ENCODE data around the gene MIB2. TPM values are rescaled to one million over a fixed set of nuclear protein-coding genes. Genes with fewer than 3 reads are reported as not detected.

Gene MIB2
- total RNA-seq = 49.7 and 112 TPM in 2 replicates

GRCh38 chr1:1615256-1616044, at the start of gene MIB2:
Gene MIB2 (plus strand): TSS chr1:1615500. CDS start chr1:1623453, 7,953 bp downstream.

GRCh38 chr1:1574721-1575537, 40.4 kb upstream of the MIB2 start, which contains the start of gene SSU72:
Gene SSU72 (minus strand): TSS chr1:1574863. CDS start chr1:1574557, 306 bp downstream.

GRCh38 chr1:1599935-1600860, 15.1 kb upstream of the MIB2 start, which contains the start of gene FNDC10:
Gene FNDC10 (minus strand): TSS chr1:1600135. CDS start chr1:1600015, 120 bp downstream.

GRCh38 chr1:1631782-1632420, 16.6 kb downstream of the MIB2 start, which contains the start of gene MMP23B:
Gene MMP23B (plus strand): TSS chr1:1632173. CDS start chr1:1632219, 46 bp downstream.

GRCh38 chr1:1658583-1659549, 43.6 kb downstream of the MIB2 start, which contains the start of gene CDK11B:
Gene CDK11B (minus strand): TSS chr1:1659004. CDS start chr1:1657485, 1,519 bp downstream.

Other genes with a start within 250 kb of the MIB2 start
- 94.9 and 118 TPM in 2 replicates for gene AURKAIP1, start 240.3 kb upstream of the MIB2 start, total RNA-seq
- 125 and 147 TPM in 2 replicates for gene CCNL2, start 216.2 kb upstream of the MIB2 start, total RNA-seq
- gene MRPL20, start 208.2 kb upstream of the MIB2 start, total RNA-seq = 72.1 and 100 TPM in 2 replicates
- gene ANKRD65, start 194.2 kb upstream of the MIB2 start, total RNA-seq = 0.77 and 0.87 TPM in 2 replicates
- gene VWA1, start 179.8 kb upstream of the MIB2 start, total RNA-seq = 3.2 and 5.1 TPM in 2 replicates
- 0.50 TPM in 1 of 2 replicates, not detected in the other for gene ATAD3C, start 165.8 kb upstream of the MIB2 start, total RNA-seq
- gene ATAD3B, start 143.7 kb upstream of the MIB2 start, total RNA-seq = 16.9 and 35.3 TPM in 2 replicates
- gene ATAD3A, start 103.3 kb upstream of the MIB2 start, total RNA-seq = 33.6 and 79.5 TPM in 2 replicates
- 3.3 and 7.2 TPM in 2 replicates for gene TMEM240, start 74.9 kb upstream of the MIB2 start, total RNA-seq
- 62.5 and 67.6 TPM in 2 replicates for gene SSU72, start 40.6 kb upstream of the MIB2 start, total RNA-seq
- gene FNDC10, start 15.4 kb upstream of the MIB2 start, total RNA-seq = 0.77 and 1.00 TPM in 2 replicates
- gene MMP23B, start 16.7 kb downstream of the MIB2 start, total RNA-seq = 1.2 and 4.7 TPM in 2 replicates
- 8.4 and 12.3 TPM in 2 replicates for gene CDK11B, start 43.5 kb downstream of the MIB2 start, total RNA-seq
- 31.8 and 35.4 TPM in 2 replicates for gene SLC35E2B, start 77.3 kb downstream of the MIB2 start, total RNA-seq
- gene CDK11A, start 108.9 kb downstream of the MIB2 start, total RNA-seq = 12.4 and 15.2 TPM in 2 replicates
- 36.9 and 40.3 TPM in 2 replicates for gene NADK, start 163.0 kb downstream of the MIB2 start, total RNA-seq